Upper lobe of left lung (tissue), 6 donors: ENCODE measurements around the gene RBM44. TPM values are rescaled to one million over a fixed set of nuclear protein-coding genes. Genes with fewer than 3 reads are reported as not detected.

ENCODE experiments used
- ATAC-seq, 2 donors: fragments of 200-7000 bp; cut with Tn5 transposase; one replicate each; pipeline ENCODE4 v1.9.1; 2022; ENCODE audit warnings: mild to moderate bottlenecking in 2 of 2, moderate library complexity in 2 of 2; ENCODE audit not compliant: low FRiP score in 2 of 2
- DNase-seq, 2 donors: peaks; one replicate each; pipeline ENCODE4 v3.0.0-alpha.2; 2019 to 2020
- H3K27ac ChIP-seq, 4 donors: fragments of 200-600 bp; sonication (generic); one replicate each; pipeline ENCODE4 v1.5.1; 2016 to 2019
- H3K27me3 ChIP-seq, 4 donors: fragments of 200-600 bp; sonication (generic); one replicate each; pipeline ENCODE4 v1.5.1; 2017 to 2019
- H3K36me3 ChIP-seq, 4 donors: fragments of 200-600 bp; sonication (generic); one replicate each; pipeline ENCODE4 v1.5.1; 2016 to 2019
- H3K4me1 ChIP-seq, 4 donors: fragments of 200-600 bp; sonication (generic); one replicate each; pipeline ENCODE4 v1.5.1; 2018 to 2019
- H3K4me3 ChIP-seq, 4 donors: fragments of 200-600 bp; sonication (generic); one replicate each; pipeline ENCODE4 v1.5.1; 2017 to 2019; ENCODE audit warnings: mild to moderate bottlenecking in 2 of 4, moderate library complexity in 1 of 4
- H3K9me3 ChIP-seq, 4 donors: fragments of 200-600 bp; sonication (generic); one replicate each; pipeline ENCODE4 v1.5.1; 2018 to 2019
- CTCF ChIP-seq, 6 experiments: fragments of 450-650 bp in 4 of 6; fragments of 200-600 bp in 2 of 6; sonication (generic) in 2 of 6; IDR thresholded peaks; one replicate each; pipeline ENCODE4 v1.5.1; 2016 to 2019; ENCODE audit warnings: antibody characterized with exemption in 6 of 6
- EP300 ChIP-seq, 4 donors: sonication (generic); formaldehyde crosslinking; IDR thresholded peaks; one replicate each; pipeline ENCODE4 v1.5.1; 2017; ENCODE audit warnings: antibody characterized with exemption in 4 of 4, control low read depth in 2 of 4
- POLR2A ChIP-seq, 4 donors: fragments of 450-650 bp; IDR thresholded peaks; one replicate each; pipeline ENCODE4 v1.5.1; 2016 to 2017; ENCODE audit warnings: antibody characterized with exemption in 4 of 4, mild to moderate bottlenecking in 2 of 4
- POLR2AphosphoS5 ChIP-seq, 2 donors: sonication (generic); formaldehyde crosslinking; IDR thresholded peaks; one replicate each; pipeline ENCODE4 v1.5.1; 2017; ENCODE audit warnings: antibody characterized with exemption in 2 of 2
- WGBS, 2 donors: methylation state at CpG; one replicate each; pipeline ENCODE4 v1.1.5; 2017 to 2018; 5-methylcytosine and 5-hydroxymethylcytosine counted together
- total RNA-seq, 6 donors: library from RNA; depleted of rRNA in 4 of 6; stranded (reverse); fragments of >200 nt in 4 of 6; gene quantifications; one replicate each; pipeline versions ENCODE4 v1.1.0 to v1.2.1, GENCODE V29; 2016 to 2021
- donor health status: DM: no; HTN: no; CAD: no; lungs with moderate emphysema.
- donor health status: DM: no; HTN: yes; CAD: no; lungs with severe emphysema.

The RBM44 gene
- total RNA-seq, 6 donors from 2014 or later: 0.44 to 2.8 (median 1.5) TPM

- ATAC-seq (no peak), DNase-seq (no peak)
- no peak for TF ChIP-seq POLR2AphosphoS5 (IDR thresholded peaks at IDR 0.05)
- TF ChIP-seq POLR2A (IDR thresholded peaks at IDR 0.05): no peak
- no peak for TF ChIP-seq CTCF (IDR thresholded peaks at IDR 0.05)
- TF ChIP-seq EP300 (IDR thresholded peaks at IDR 0.05): no peak
- H3K36me3 ChIP-seq: no peaks in the 10 kb centered on the region
- no peaks in the 10 kb centered on the region for H3K27me3 ChIP-seq
- no peaks in the 10 kb centered on the region for H3K4me1 ChIP-seq
- H3K9me3 ChIP-seq: no peaks in the 10 kb centered on the region
- 98 to 99% methylated on average over 2 of the region's 2 CpGs for WGBS, 2 donors
- no peak overlapping the region for H3K4me3 ChIP-seq
- no peak overlapping the region for H3K27ac ChIP-seq
Observed at GRCh38 chr2:237823544-237823943, 25.0 kb downstream of the RBM44 start.

GRCh38 chr2:237824085-237824484 is 25.5 kb downstream of the RBM44 start:
- Histone ChIP-seq H3K36me3 (no peaks in the 10 kb centered on the region), H3K9me3 (no peaks in the 10 kb centered on the region), H3K27me3 (no peaks in the 10 kb centered on the region), H3K27ac (no peak overlapping the region), H3K4me3 (no peak overlapping the region), H3K4me1 (no peaks in the 10 kb centered on the region)
- no peak for TF ChIP-seq POLR2A (IDR thresholded peaks at IDR 0.05)
- TF ChIP-seq CTCF (IDR thresholded peaks at IDR 0.05): no peak
- TF ChIP-seq POLR2AphosphoS5 (IDR thresholded peaks at IDR 0.05): no peak
- no peak for TF ChIP-seq EP300 (IDR thresholded peaks at IDR 0.05)
- DNase-seq: no peak
- 87 to 92% methylated on average over 6 of the region's 6 CpGs for WGBS, 2 donors
- no peak for ATAC-seq

- ATAC-seq (no peak), DNase-seq (no peak)
- TF ChIP-seq POLR2A (IDR thresholded peaks at IDR 0.05) (no peak), CTCF (IDR thresholded peaks at IDR 0.05) (no peak), EP300 (IDR thresholded peaks at IDR 0.05) (no peak), POLR2AphosphoS5 (IDR thresholded peaks at IDR 0.05) (no peak)
- Histone ChIP-seq H3K36me3 (no peaks in the 10 kb centered on the region), H3K4me3 (no peak overlapping the region), H3K9me3 (no peaks in the 10 kb centered on the region), H3K27me3 (no peaks in the 10 kb centered on the region), H3K27ac (no peak overlapping the region), H3K4me1 (no peaks in the 10 kb centered on the region)
- 77 to 83% methylated on average over 3 of the region's 3 CpGs for WGBS, 2 donors
Observed at GRCh38 chr2:237827421-237827987, 28.9 kb downstream of the RBM44 start.

- no peaks in the 10 kb centered on the region for H3K36me3 ChIP-seq
- no peaks in the 10 kb centered on the region for H3K27me3 ChIP-seq
- H3K27ac ChIP-seq: no peak overlapping the region
- WGBS, 2 donors: 95 to 96% methylated on average over 2 of the region's 2 CpGs
- H3K4me1 ChIP-seq: no peaks in the 10 kb centered on the region
- no peak for ATAC-seq
- TF ChIP-seq CTCF (IDR thresholded peaks at IDR 0.05) (no peak), POLR2A (IDR thresholded peaks at IDR 0.05) (no peak), EP300 (IDR thresholded peaks at IDR 0.05) (no peak), POLR2AphosphoS5 (IDR thresholded peaks at IDR 0.05) (no peak)
- H3K4me3 ChIP-seq: no peak overlapping the region
- no peaks in the 10 kb centered on the region for H3K9me3 ChIP-seq
- DNase-seq: no peak
Observed at GRCh38 chr2:237830522-237830921, 31.9 kb downstream of the RBM44 start.

GRCh38 chr2:237833546-237833945 is 35.0 kb downstream of the RBM44 start:
- TF ChIP-seq POLR2A (IDR thresholded peaks at IDR 0.05) (no peak), EP300 (IDR thresholded peaks at IDR 0.05) (no peak), CTCF (IDR thresholded peaks at IDR 0.05) (no peak), POLR2AphosphoS5 (IDR thresholded peaks at IDR 0.05) (no peak)
- Histone ChIP-seq H3K27me3 (no peaks in the 10 kb centered on the region), H3K36me3 (no peaks in the 10 kb centered on the region), H3K4me1 (no peaks in the 10 kb centered on the region), H3K27ac (no peak overlapping the region), H3K4me3 (no peak overlapping the region), H3K9me3 (no peaks in the 10 kb centered on the region)
- ATAC-seq (no peak), DNase-seq (no peak)
- WGBS, 2 donors: 95 to 99% methylated on average over 1 of the region's 1 CpG
